ENCODE results near the gene CNTNAP2.

Gene CNTNAP2

DNA sequence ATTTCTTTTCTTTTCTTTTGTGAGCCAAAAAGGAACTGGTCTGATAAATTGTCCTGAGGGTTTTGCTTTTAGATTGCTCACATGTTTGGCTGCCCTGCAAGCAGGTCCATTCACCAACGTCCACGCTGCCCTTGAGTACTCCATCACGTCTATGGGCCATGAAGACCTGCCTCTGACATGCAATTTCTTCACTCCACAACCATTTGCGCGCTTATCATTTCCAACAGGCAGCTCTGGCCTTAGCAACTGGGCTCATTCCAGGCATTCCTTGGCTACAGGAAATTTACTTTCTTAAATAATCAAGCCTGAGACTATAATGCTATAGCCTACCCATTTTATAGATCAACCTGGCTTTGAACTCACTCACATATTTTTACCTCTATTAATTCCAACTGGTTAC is 2065.7 kb downstream of the CNTNAP2 start:
- TF ChIP-seq, protein P1, sequence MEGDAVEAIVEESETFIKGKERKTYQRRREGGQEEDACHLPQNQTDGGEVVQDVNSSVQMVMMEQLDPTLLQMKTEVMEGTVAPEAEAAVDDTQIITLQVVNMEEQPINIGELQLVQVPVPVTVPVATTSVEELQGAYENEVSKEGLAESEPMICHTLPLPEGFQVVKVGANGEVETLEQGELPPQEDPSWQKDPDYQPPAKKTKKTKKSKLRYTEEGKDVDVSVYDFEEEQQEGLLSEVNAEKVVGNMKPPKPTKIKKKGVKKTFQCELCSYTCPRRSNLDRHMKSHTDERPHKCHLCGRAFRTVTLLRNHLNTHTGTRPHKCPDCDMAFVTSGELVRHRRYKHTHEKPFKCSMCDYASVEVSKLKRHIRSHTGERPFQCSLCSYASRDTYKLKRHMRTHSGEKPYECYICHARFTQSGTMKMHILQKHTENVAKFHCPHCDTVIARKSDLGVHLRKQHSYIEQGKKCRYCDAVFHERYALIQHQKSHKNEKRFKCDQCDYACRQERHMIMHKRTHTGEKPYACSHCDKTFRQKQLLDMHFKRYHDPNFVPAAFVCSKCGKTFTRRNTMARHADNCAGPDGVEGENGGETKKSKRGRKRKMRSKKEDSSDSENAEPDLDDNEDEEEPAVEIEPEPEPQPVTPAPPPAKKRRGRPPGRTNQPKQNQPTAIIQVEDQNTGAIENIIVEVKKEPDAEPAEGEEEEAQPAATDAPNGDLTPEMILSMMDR (conservative IDR thresholded peaks at IDR 0.05; ENCODE audit: low read depth, low read length), result no peak
- no peak for DNase-seq (ENCODE audit: low read depth)
- no peak overlapping the region for H3K4me3 ChIP-seq (ENCODE audit: low read depth, low read length)

DNA sequence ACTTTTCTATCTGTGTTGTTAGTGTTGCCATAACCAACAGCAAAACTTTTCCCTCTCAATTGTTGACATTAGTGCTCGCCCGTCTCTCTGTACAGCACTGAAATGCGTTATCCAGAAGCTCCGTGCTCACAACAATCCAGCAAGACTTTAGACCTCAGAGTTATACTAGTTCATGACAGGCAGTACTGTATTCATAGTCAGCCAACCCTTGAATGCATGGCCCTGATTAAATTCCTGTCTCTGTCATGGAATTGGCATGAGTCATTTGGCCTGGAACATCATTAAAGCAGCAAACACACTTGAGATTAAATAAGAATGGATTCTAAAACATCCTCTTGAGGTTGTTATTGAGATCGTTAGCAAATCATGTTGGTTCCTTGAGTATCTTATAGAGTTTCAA is 2068.4 kb downstream of the CNTNAP2 start:
- DNase-seq (ENCODE audit: low read depth), result peak; percentile 14
- TF ChIP-seq, protein P1 (conservative IDR thresholded peaks at IDR 0.05; ENCODE audit: low read depth, low read length), result no peak

DNA sequence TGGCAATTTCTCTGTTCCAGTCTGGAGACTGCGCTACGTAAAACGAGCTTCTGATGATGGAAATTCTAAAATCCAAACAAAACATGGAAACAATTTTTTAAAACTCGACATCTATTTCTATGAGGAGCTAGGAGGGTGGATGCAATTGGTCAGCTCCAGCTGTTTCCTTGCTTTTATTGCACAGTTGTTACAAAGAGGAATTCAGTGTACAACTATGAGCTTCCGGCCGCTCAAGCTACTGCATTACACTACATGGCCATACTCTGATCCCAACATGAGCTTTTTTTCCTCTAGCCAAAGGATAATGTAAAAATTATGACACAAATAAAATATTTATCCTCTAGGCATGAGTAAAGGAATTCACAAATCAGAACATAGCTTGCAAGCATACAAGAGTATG is 2070.9 kb downstream of the CNTNAP2 start:
- no peak for DNase-seq (ENCODE audit: low read depth)
- TF ChIP-seq, protein P1 (conservative IDR thresholded peaks at IDR 0.05; ENCODE audit: low read depth, low read length), result no peak
- no peak overlapping the region for H3K4me3 ChIP-seq (ENCODE audit: low read depth, low read length)

More for the DNA sequence above, 2068.4 kb downstream of the CNTNAP2 start:
- H3K4me3 ChIP-seq (ENCODE audit: low read depth, low read length), result no peak overlapping the region

DNA sequence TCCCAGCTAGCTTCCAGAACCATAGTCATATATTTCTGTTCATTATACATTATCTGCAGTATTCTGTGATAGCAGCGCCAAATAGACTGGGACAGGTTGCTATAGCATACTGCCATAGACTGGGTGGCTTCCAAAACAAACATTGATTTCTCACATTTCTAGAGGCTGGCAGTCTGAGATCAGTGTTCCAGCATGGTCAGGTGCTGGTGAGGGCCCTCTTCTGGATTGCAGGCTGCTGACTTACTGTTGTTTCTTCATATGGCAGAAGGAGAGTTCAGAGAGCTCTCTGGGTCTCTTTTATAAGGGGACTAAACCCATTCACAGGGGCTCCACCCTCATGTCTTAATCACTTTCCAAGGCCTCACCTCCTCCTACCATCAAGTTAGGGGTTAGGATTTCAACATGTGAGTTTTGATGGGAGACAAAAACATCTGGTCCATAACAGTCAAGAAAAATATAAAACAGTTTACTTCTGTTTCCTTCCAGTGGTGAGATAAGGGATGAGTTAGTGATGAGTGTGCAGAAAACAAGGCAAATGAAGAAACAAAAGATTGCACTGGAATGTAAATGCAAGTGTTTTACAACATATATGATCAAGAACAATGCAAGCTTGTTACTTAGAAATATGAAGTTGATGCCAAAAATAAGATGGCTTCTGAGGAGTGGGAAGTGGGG is 2074.9 kb downstream of the CNTNAP2 start:
- TF ChIP-seq, protein P1 (conservative IDR thresholded peaks at IDR 0.05; ENCODE audit: low read depth, low read length), result no peak
- H3K4me3 ChIP-seq (ENCODE audit: low read depth, low read length), result no peak overlapping the region
- no peak for DNase-seq (ENCODE audit: low read depth)

DNA sequence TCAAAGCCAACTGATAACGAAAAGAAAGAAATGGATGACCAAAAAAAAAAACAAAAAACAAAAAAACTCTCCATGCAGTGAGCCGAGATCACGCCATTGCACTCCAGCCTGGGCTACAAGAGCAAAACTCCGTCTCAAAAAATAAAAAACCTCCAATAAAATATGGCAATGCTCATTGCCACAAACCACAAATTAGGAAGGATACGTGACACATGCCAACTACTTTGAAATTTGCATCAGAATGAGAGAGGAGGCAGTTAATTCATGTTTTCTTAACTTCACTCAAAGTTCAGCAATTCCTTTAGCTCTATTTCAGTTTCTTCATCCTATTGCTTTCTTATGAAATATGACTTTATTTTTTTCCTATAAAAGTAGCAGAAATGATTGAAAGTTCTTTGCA is 2075.9 kb downstream of the CNTNAP2 start:
- TF ChIP-seq, protein P1 (conservative IDR thresholded peaks at IDR 0.05; ENCODE audit: low read depth, low read length), result no peak

DNA sequence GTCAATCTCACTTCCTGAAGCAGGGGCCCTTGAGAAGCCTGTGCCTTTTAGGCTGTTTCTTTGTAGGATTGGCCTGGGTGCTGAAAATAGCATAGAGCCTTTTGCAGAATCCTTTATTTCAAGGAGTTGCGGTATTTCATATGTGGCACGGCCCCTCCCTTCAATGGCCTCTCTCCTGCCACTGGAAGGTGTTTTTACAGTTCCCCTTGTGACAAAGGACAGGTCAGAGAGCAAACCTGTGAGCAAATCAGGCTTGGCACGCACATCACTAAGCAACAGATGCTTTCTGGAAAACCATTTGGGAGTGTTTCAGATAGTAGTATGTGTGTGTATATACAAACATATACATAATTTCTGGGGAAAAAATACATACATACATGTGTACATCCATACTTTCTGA is 2085.4 kb downstream of the CNTNAP2 start:
- TF ChIP-seq, protein P1 (conservative IDR thresholded peaks at IDR 0.05; ENCODE audit: low read depth, low read length), result no peak
- no peak overlapping the region for H3K4me3 ChIP-seq (ENCODE audit: low read depth, low read length)
- DNase-seq (ENCODE audit: low read depth), result no peak

More for the DNA sequence above, 2075.9 kb downstream of the CNTNAP2 start:
- no peak overlapping the region for H3K4me3 ChIP-seq (ENCODE audit: low read depth, low read length)
- no peak for DNase-seq (ENCODE audit: low read depth)

DNA sequence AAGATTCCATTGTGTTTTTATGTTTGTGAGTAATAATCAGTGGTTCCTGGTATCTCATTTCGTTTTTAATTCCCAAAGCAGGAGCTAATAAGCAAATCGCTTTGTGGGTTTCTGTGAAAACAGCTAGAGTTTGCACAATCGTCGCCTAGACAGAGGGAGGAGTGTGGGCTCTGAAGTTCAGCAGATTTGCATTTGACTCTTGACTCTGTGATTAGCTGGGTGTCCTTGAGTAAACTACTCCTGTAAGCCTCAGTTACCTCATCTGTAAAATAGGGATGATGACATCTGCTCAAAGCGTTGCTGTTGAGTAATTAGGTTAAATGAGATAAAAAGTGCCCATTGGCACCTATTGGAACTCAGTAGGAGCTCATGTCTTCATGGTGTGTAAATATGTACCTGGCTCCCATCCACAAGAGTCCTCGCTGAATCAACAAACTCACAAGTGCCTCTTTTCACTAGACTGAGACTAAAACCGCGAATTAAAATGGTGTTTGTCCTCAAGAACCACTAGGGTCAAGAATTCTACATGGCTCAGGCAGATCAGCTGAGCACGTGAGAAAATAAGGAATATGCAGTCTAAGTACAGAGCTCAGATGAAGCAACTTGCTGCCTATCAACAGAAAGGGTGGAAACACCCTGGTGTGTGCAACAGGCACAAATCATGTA is 2088.2 kb downstream of the CNTNAP2 start:
- no peak overlapping the region for H3K4me3 ChIP-seq (ENCODE audit: low read depth, low read length)
- TF ChIP-seq, protein P1 (conservative IDR thresholded peaks at IDR 0.05; ENCODE audit: low read depth, low read length), result no peak
- no peak for DNase-seq (ENCODE audit: low read depth)

All from choroid plexus epithelial cell (primary cell).